Activated CD8-positive, alpha-beta memory T cell treated with anti-CD3 and anti-CD28 coated beads, Interleukin-2, amount 10 ng/mL, durations not matched to agents 7 days and 5 days (primary cell): ENCODE data around the gene PLPPR2. TPM values are rescaled to one million over a fixed set of nuclear protein-coding genes. Genes with fewer than 3 reads are reported as not detected.
A peak's percentile ranks its signal among the peaks of the same experiment; 100 is the strongest.

Source experiments
- ATAC-seq: fragments of 150-1000 bp; cut with Tn5 transposase; one replicate; pipeline ENCODE4 v1.10.0; 2021; ENCODE audit warnings: moderate library complexity
- CTCF ChIA-PET: fragments of 350-600 bp; sonication (Branson Sonifier 250); formaldehyde crosslinking; loops from one replicate; lab custom pipeline; 2021; ENCODE audit warnings: antibody characterized with exemption; lab: Charles Lee
- DNase-seq: peaks from one replicate; pipeline ENCODE4 v3.0.0-alpha.2; 2020
- H3K27ac Mint-ChIP-seq: one replicate; pipeline ENCODE4 v1.8.0; 2021; ENCODE audit warnings: mild to moderate bottlenecking, mixed read lengths
- H3K27me3 Mint-ChIP-seq: one replicate; pipeline ENCODE4 v1.8.0; 2021; ENCODE audit warnings: mixed read lengths
- H3K36me3 Mint-ChIP-seq: one replicate; pipeline ENCODE4 v1.8.0; 2021; ENCODE audit warnings: mild to moderate bottlenecking, mixed read lengths
- H3K4me1 Mint-ChIP-seq: one replicate; pipeline ENCODE4 v1.8.0; 2021; ENCODE audit warnings: mixed read lengths
- H3K4me3 Mint-ChIP-seq: one replicate; pipeline ENCODE4 v1.8.0; 2021; ENCODE audit warnings: mild to moderate bottlenecking, moderate library complexity, mixed read lengths
- H3K9me3 Mint-ChIP-seq: one replicate; pipeline ENCODE4 v1.8.0; 2022; ENCODE audit warnings: low read depth, mixed read lengths
- total RNA-seq, 2 experiments: library from RNA; stranded (reverse); gene quantifications; one replicate each; pipeline ENCODE4 v1.2.3, GENCODE V29; 2021

PLPPR2 gene
- total RNA-seq, 2 experiments from 2014 or later: 0.87 to 1.3 TPM

- H3K9me3 Mint-ChIP-seq: no peaks in the 10 kb centered on the region
- no peak for DNase-seq
- H3K4me1 Mint-ChIP-seq: no peaks in the 10 kb centered on the region
- no peak overlapping the region for H3K27ac Mint-ChIP-seq
- H3K27me3 Mint-ChIP-seq: no peaks in the 10 kb centered on the region
- no peak for ATAC-seq
- peaks cover 2% of the 10 kb centered on the region for H3K36me3 Mint-ChIP-seq
- no peak overlapping the region for H3K4me3 Mint-ChIP-seq
- CTCF ChIA-PET: no interaction called here
These were observed 9.7 kb downstream of the PLPPR2 start for GRCh38 chr19:11364935-11365334.

GRCh38 chr19:11365557-11366117 is 10.4 kb downstream of the PLPPR2 start:
- Mint-ChIP-seq H3K9me3 (no peaks in the 10 kb centered on the region), H3K27me3 (no peaks in the 10 kb centered on the region), H3K4me1 (no peaks in the 10 kb centered on the region), H3K4me3 (no peak overlapping the region), H3K27ac (no peak overlapping the region), H3K36me3 (peaks cover 2% of the 10 kb centered on the region)
- ATAC-seq (no peak), DNase-seq (no peak)
- CTCF ChIA-PET: no interaction called here

GRCh38 chr19:11367528-11367927 is 12.3 kb downstream of the PLPPR2 start:
- H3K27me3 Mint-ChIP-seq: no peaks in the 10 kb centered on the region
- no peaks in the 10 kb centered on the region for H3K4me1 Mint-ChIP-seq
- no peak overlapping the region for H3K4me3 Mint-ChIP-seq
- ATAC-seq: no peak
- H3K27ac Mint-ChIP-seq: no peak overlapping the region
- H3K9me3 Mint-ChIP-seq: no peaks in the 10 kb centered on the region
- H3K36me3 Mint-ChIP-seq: peaks cover 2% of the 10 kb centered on the region
- CTCF ChIA-PET: interaction anchor here (0.5 to 3.2 kb wide), 4 partner anchors 10 to 132 kb away, joined by 4 to 16 read pairs (median 4); no protein-coding TSS in a partner anchor
- no peak for DNase-seq

- ATAC-seq (no peak), DNase-seq (no peak)
- Mint-ChIP-seq H3K4me1 (peaks cover 7% of the 10 kb centered on the region), H3K4me3 (no peak overlapping the region), H3K27ac (no peak overlapping the region), H3K36me3 (peaks cover 2% of the 10 kb centered on the region), H3K9me3 (no peaks in the 10 kb centered on the region), H3K27me3 (no peaks in the 10 kb centered on the region)
- CTCF ChIA-PET: interaction anchor here (0.6 to 1.7 kb wide), 3 partner anchors 10 to 81 kb away, joined by 3 to 5 read pairs (median 4); no protein-coding TSS in a partner anchor
These were observed 15.5 kb downstream of the PLPPR2 start for GRCh38 chr19:11370744-11371143.

- Mint-ChIP-seq H3K27ac (peak overlapping the region; percentile 4), H3K9me3 (no peaks in the 10 kb centered on the region)
- CTCF ChIA-PET: interaction anchor here (1.0 to 4.7 kb wide), 4 partner anchors 8 to 109 kb away, joined by 3 to 38 read pairs (median 6); partner anchors contain the start of gene TSPAN16
These were observed 18.1 kb downstream of the PLPPR2 start for GRCh38 chr19:11373166-11373884.

GRCh38 chr19:11373885-11374432 is 18.7 kb downstream of the PLPPR2 start:
- no peak overlapping the region for H3K27ac Mint-ChIP-seq
- ATAC-seq: no peak
- no peaks in the 10 kb centered on the region for H3K27me3 Mint-ChIP-seq
- H3K9me3 Mint-ChIP-seq: no peaks in the 10 kb centered on the region
- peaks cover 29% of the 10 kb centered on the region for H3K4me1 Mint-ChIP-seq
- no peak overlapping the region for H3K4me3 Mint-ChIP-seq
- CTCF ChIA-PET: interaction anchor here (0.6 to 4.7 kb wide), 8 partner anchors 9 to 248 kb away, joined by 3 to 38 read pairs (median 4); partner anchors contain the start of genes ODAD3, PRKCSH and TSPAN16
- H3K36me3 Mint-ChIP-seq: peaks cover 15% of the 10 kb centered on the region
- DNase-seq: no peak

More at GRCh38 chr19:11373166-11373884, 18.1 kb downstream of the PLPPR2 start:
- Mint-ChIP-seq H3K27me3 (no peaks in the 10 kb centered on the region), H3K4me3 (no peak overlapping the region), H3K4me1 (peaks cover 24% of the 10 kb centered on the region), H3K36me3 (peaks cover 12% of the 10 kb centered on the region)
- no peak for ATAC-seq
- no peak for DNase-seq

GRCh38 chr19:11374433-11375142 is 19.4 kb downstream of the PLPPR2 start, which contains the start of gene SWSAP1:
Gene SWSAP1 (plus strand): TSS chr19:11374666. CDS start chr19:11374681, 15 bp downstream.
- Mint-ChIP-seq H3K4me3 (no peak within 1 kb of the TSS), H3K27ac (no peak within 1 kb of the TSS), H3K4me1 (peaks cover 29% of the 10 kb centered on the region), H3K27me3 (no peaks in the 10 kb centered on the region), H3K36me3 (peaks cover 15% of the 10 kb centered on the region), H3K9me3 (no peaks in the 10 kb centered on the region)
- CTCF ChIA-PET: interaction anchor here (0.6 to 4.7 kb wide), 19 partner anchors 8 to 1444 kb away, joined by 3 to 38 read pairs (median 3); partner anchors contain the start of genes CCDC159, ELOF1, ODAD3 and PRKCSH
- peak; percentile 92 for ATAC-seq
- DNase-seq: peak; percentile 99

GRCh38 chr19:11375143-11375948 is 20.1 kb downstream of the PLPPR2 start:
- peaks cover 15% of the 10 kb centered on the region for H3K36me3 Mint-ChIP-seq
- peak; percentile 91 for DNase-seq

GRCh38 chr19:11377237-11377636 is 22.0 kb downstream of the PLPPR2 start:
- ATAC-seq: no peak
- DNase-seq: peak; percentile 71
- Mint-ChIP-seq H3K36me3 (peaks cover 15% of the 10 kb centered on the region), H3K4me1 (peaks cover 43% of the 10 kb centered on the region), H3K27me3 (no peaks in the 10 kb centered on the region), H3K4me3 (peak overlapping the region; percentile 57), H3K27ac (no peak overlapping the region), H3K9me3 (no peaks in the 10 kb centered on the region)
- CTCF ChIA-PET: interaction anchor here (0.7 to 4.7 kb wide), 11 partner anchors 9 to 159 kb away, joined by 3 to 38 read pairs (median 4); partner anchors contain the start of genes CCDC159, ODAD3, PRKCSH and RAB3D

More at GRCh38 chr19:11375143-11375948, 20.1 kb downstream of the PLPPR2 start:
- no peaks in the 10 kb centered on the region for H3K27me3 Mint-ChIP-seq
- peak; percentile 48 for ATAC-seq
- no peaks in the 10 kb centered on the region for H3K9me3 Mint-ChIP-seq
- CTCF ChIA-PET: interaction anchor here (0.6 to 4.7 kb wide), 19 partner anchors 9 to 1444 kb away, joined by 3 to 38 read pairs (median 3); partner anchors contain the start of genes CCDC159, ELOF1, EPOR and ODAD3
- peaks cover 35% of the 10 kb centered on the region for H3K4me1 Mint-ChIP-seq
- no peak overlapping the region for H3K4me3 Mint-ChIP-seq
- no peak overlapping the region for H3K27ac Mint-ChIP-seq

GRCh38 chr19:11377756-11378155 is 22.5 kb downstream of the PLPPR2 start:
- CTCF ChIA-PET: interaction anchor here (0.7 to 4.7 kb wide), 9 partner anchors 9 to 159 kb away, joined by 3 to 38 read pairs (median 5); partner anchors contain the start of genes CCDC159, ODAD3, PRKCSH and RAB3D

GRCh38 chr19:11378319-11379189 is 23.3 kb downstream of the PLPPR2 start:
- DNase-seq (peak; percentile 52), ATAC-seq (no peak)
- Mint-ChIP-seq H3K27me3 (peaks cover 9% of the 10 kb centered on the region), H3K9me3 (no peaks in the 10 kb centered on the region), H3K27ac (no peak overlapping the region), H3K36me3 (peaks cover 15% of the 10 kb centered on the region), H3K4me3 (no peak overlapping the region), H3K4me1 (peaks cover 43% of the 10 kb centered on the region)
- CTCF ChIA-PET: interaction anchor here (1.0 to 1.6 kb wide), 3 partner anchors 43 to 128 kb away, joined by 4 to 7 read pairs (median 4); partner anchors contain the start of gene ZNF653

More at GRCh38 chr19:11377756-11378155, 22.5 kb downstream of the PLPPR2 start:
- H3K4me1 Mint-ChIP-seq: peaks cover 45% of the 10 kb centered on the region
- ATAC-seq (no peak), DNase-seq (no peak)
- peaks cover 15% of the 10 kb centered on the region for H3K36me3 Mint-ChIP-seq
- H3K27me3 Mint-ChIP-seq: peaks cover 2% of the 10 kb centered on the region
- H3K9me3 Mint-ChIP-seq: no peaks in the 10 kb centered on the region
- no peak overlapping the region for H3K4me3 Mint-ChIP-seq
- no peak overlapping the region for H3K27ac Mint-ChIP-seq
